22Rv1 (cell line): ENCODE results near the gene VMAC.

ENCODE experiments used
- CTCF ChIP-seq: fragments of 450-650 bp; IDR thresholded peaks from 2 replicates; pipeline ENCODE4 v1.5.1; 2017; ENCODE audit warnings: mild to moderate bottlenecking
- ZFX ChIP-seq: fragments of 450-650 bp; IDR thresholded peaks from 2 replicates; pipeline ENCODE4 v1.6.1; 2017; ENCODE audit warnings: antibody characterized with exemption, borderline replicate concordance

GRCh38 chr19:5955636-5955935 is 50.9 kb downstream of the VMAC start:
- no peak for TF ChIP-seq CTCF
- no peak for TF ChIP-seq ZFX
